HEK293 (cell line): ENCODE data around the gene C7orf57.

Experiments used
- CTCF ChIA-PET: fragments of 350-600 bp; formaldehyde crosslinking; extraction: SDS; loops from one replicate; lab custom pipeline; 2021; ENCODE audit warnings: antibody characterized with exemption; lab: Yijun Ruan, JAX
- POLR2A ChIA-PET: fragments of 300-600 bp; formaldehyde crosslinking; extraction: SDS; loops from one replicate; lab custom pipeline; 2020; ENCODE audit warnings: antibody characterized with exemption, inconsistent platforms; lab: Yijun Ruan, JAX
- H3K27ac ChIP-seq: fragments of 200-500 bp; sonication (Bioruptor generic); 2 replicates; pipeline ENCODE4 v1.5.1; 2014; ENCODE audit warnings: low read depth, low read length, control low read depth, inconsistent platforms; ENCODE audit errors: extremely low read depth
- H3K36me3 ChIP-seq, 2 experiments: fragments of 200-500 bp in 1 of 2; sonication (Bioruptor generic) in 1 of 2; 1 replicate in 1 of 2; 2 replicates in 1 of 2; pipeline ENCODE4 v1.5.1; 2014 to 2017; ENCODE audit warnings: inconsistent platforms in 2 of 2, low read length in 2 of 2; ENCODE audit not compliant: control insufficient read depth in 2 of 2, insufficient read depth in 1 of 2
- H3K4me1 ChIP-seq: fragments of 200-500 bp; sonication (Bioruptor generic); 2 replicates; pipeline ENCODE4 v1.5.1; 2014; ENCODE audit warnings: mild to moderate bottlenecking, low read length, inconsistent platforms; ENCODE audit not compliant: control insufficient read depth, insufficient read depth
- H3K4me3 ChIP-seq: 2 replicates; pipeline ENCODE4 v1.5.1; 2011; ENCODE audit warnings: low read depth, mild to moderate bottlenecking, control low read depth, low read length, moderate library complexity
- H3K9me3 ChIP-seq: fragments of 200-500 bp; sonication (Bioruptor generic); 2 replicates; pipeline ENCODE4 v1.5.1; 2014; ENCODE audit warnings: low read depth, low read length, inconsistent platforms; ENCODE audit not compliant: control insufficient read depth, insufficient read depth
- EGR2 ChIP-seq: fragments of 450-650 bp; formaldehyde crosslinking; IDR thresholded peaks from 2 replicates; pipeline ENCODE4 v1.5.1; 2016; ENCODE audit warnings: low read depth, missing biosample characterization, missing genetic modification characterization
- GLI4 ChIP-seq: fragments of 450-650 bp; formaldehyde crosslinking; IDR thresholded peaks from 2 replicates; pipeline ENCODE4 v1.5.1; 2016; ENCODE audit warnings: missing biosample characterization, missing genetic modification characterization
- KLF16 ChIP-seq: fragments of 450-650 bp; formaldehyde crosslinking; IDR thresholded peaks from 2 replicates; pipeline ENCODE4 v1.5.1; 2017; ENCODE audit warnings: missing biosample characterization, missing genetic modification characterization
- KLF9 ChIP-seq: fragments of 450-650 bp; formaldehyde crosslinking; IDR thresholded peaks from 2 replicates; pipeline ENCODE4 v1.5.1; 2016; ENCODE audit warnings: missing biosample characterization, missing genetic modification characterization, low read depth
- MEIS1 ChIP-seq: sonication (generic); formaldehyde crosslinking; IDR thresholded peaks from 2 replicates; pipeline ENCODE4 v1.8.1; 2022; ENCODE audit warnings: missing genetic modification reagents, mild to moderate bottlenecking, borderline replicate concordance
- MZF1 ChIP-seq: fragments of 450-650 bp; formaldehyde crosslinking; IDR thresholded peaks from 2 replicates; pipeline ENCODE4 v1.5.1; 2017; ENCODE audit warnings: missing biosample characterization, missing genetic modification characterization, borderline replicate concordance
- SCRT2 ChIP-seq: fragments of 450-650 bp; formaldehyde crosslinking; IDR thresholded peaks from 2 replicates; pipeline ENCODE4 v1.5.1; 2016; ENCODE audit warnings: missing biosample characterization, missing genetic modification characterization
- SETDB1 ChIP-seq: IDR thresholded peaks from one replicate; pipeline ENCODE4 v1.6.1; 2017; ENCODE audit warnings: mild to moderate bottlenecking, low read length, moderate library complexity, mixed read lengths; ENCODE audit not compliant: insufficient read length
- SP3 ChIP-seq: fragments of 450-650 bp; formaldehyde crosslinking; IDR thresholded peaks from 2 replicates; pipeline ENCODE4 v1.5.1; 2016; ENCODE audit warnings: missing biosample characterization, missing genetic modification characterization
- ZBTB20 ChIP-seq: fragments of 450-650 bp; formaldehyde crosslinking; IDR thresholded peaks from 2 replicates; pipeline ENCODE4 v1.5.1; 2016; ENCODE audit warnings: missing biosample characterization, missing genetic modification characterization
- ZEB2 ChIP-seq: fragments of 450-650 bp; formaldehyde crosslinking; IDR thresholded peaks from 2 replicates; pipeline ENCODE4 v1.5.1; 2016; ENCODE audit warnings: missing biosample characterization, missing genetic modification characterization
- ZFP41 ChIP-seq: fragments of 450-650 bp; formaldehyde crosslinking; IDR thresholded peaks from 2 replicates; pipeline ENCODE4 v1.5.1; 2016; ENCODE audit warnings: missing biosample characterization, missing genetic modification characterization, borderline replicate concordance
- ZNF146 ChIP-seq: fragments of 450-650 bp; formaldehyde crosslinking; IDR thresholded peaks from 2 replicates; pipeline ENCODE4 v1.5.1; 2016; ENCODE audit warnings: missing biosample characterization, missing genetic modification characterization
- ZNF157 ChIP-seq: fragments of 450-650 bp; formaldehyde crosslinking; IDR thresholded peaks from 2 replicates; pipeline ENCODE4 v1.5.1; 2016; ENCODE audit warnings: missing biosample characterization, missing genetic modification characterization
- ZNF335 ChIP-seq: fragments of 450-650 bp; formaldehyde crosslinking; conservative IDR thresholded peaks from 2 replicates; pipeline ENCODE4 v1.5.1; 2016; ENCODE audit warnings: missing biosample characterization, missing genetic modification characterization
- ZNF366 ChIP-seq: fragments of 450-650 bp; formaldehyde crosslinking; conservative IDR thresholded peaks from 2 replicates; pipeline ENCODE4 v1.5.1; 2016; ENCODE audit warnings: missing biosample characterization, missing genetic modification characterization
- ZNF433 ChIP-seq: fragments of 450-650 bp; formaldehyde crosslinking; IDR thresholded peaks from 2 replicates; pipeline ENCODE4 v1.5.1; 2016; ENCODE audit warnings: missing biosample characterization, missing genetic modification characterization, low read depth
- ZNF514 ChIP-seq: fragments of 450-650 bp; formaldehyde crosslinking; IDR thresholded peaks from 2 replicates; pipeline ENCODE4 v1.5.1; 2016; ENCODE audit warnings: missing biosample characterization, missing genetic modification characterization
- ZNF623 ChIP-seq: fragments of 450-650 bp; formaldehyde crosslinking; IDR thresholded peaks from 2 replicates; pipeline ENCODE4 v1.5.1; 2016; ENCODE audit warnings: missing biosample characterization, missing genetic modification characterization
- ZNF645 ChIP-seq: fragments of 450-650 bp; formaldehyde crosslinking; IDR thresholded peaks from 2 replicates; pipeline ENCODE4; 2016; ENCODE audit warnings: missing biosample characterization, missing genetic modification characterization
- ZNF76 ChIP-seq: fragments of 450-650 bp; formaldehyde crosslinking; IDR thresholded peaks from 2 replicates; pipeline ENCODE4; 2016; ENCODE audit warnings: low read depth, missing biosample characterization, missing genetic modification characterization, borderline replicate concordance
- ZXDB ChIP-seq: fragments of 450-650 bp; formaldehyde crosslinking; IDR thresholded peaks from 2 replicates; pipeline ENCODE4 v1.5.1; 2016; ENCODE audit warnings: missing biosample characterization, missing genetic modification characterization
- TF ChIP-seq, protein P1 (sequence below): fragments of 450-650 bp; formaldehyde crosslinking; IDR thresholded peaks from 2 replicates; pipeline ENCODE4 v1.5.1; 2017; ENCODE audit warnings: missing biosample characterization, missing genetic modification characterization
- TF ChIP-seq, protein P2 (sequence below): fragments of 450-650 bp; formaldehyde crosslinking; conservative IDR thresholded peaks from 2 replicates; pipeline ENCODE4 v1.5.1; 2016; ENCODE audit warnings: low read depth, missing biosample characterization, missing genetic modification characterization

Gene C7orf57

GRCh38 chr7:47990592-47990991 is 44.8 kb upstream of the C7orf57 start:
- POLR2A ChIA-PET: interaction anchor here (1.3 kb wide), 1 partner anchor 102 kb away, joined by 3 read pairs; no protein-coding TSS in a partner anchor

GRCh38 chr7:47991270-47991669 is 44.1 kb upstream of the C7orf57 start:
- Histone ChIP-seq H3K9me3 (no peaks in the 10 kb centered on the region), H3K36me3 (no peaks in the 10 kb centered on the region), H3K4me1 (no peaks in the 10 kb centered on the region), H3K4me3 (no peak overlapping the region), H3K27ac (no peak overlapping the region)
- TF ChIP-seq ZNF366 (tag by site-specific recombination) (no peak), SCRT2 (tag by site-specific recombination) (no peak), ZNF335 (tag by site-specific recombination) (peak; percentile 76), ZNF76 (tag by site-specific recombination) (no peak)
- ChIA-PET POLR2A (interaction anchor here (1.3 to 1.5 kb wide), 2 partner anchors 97 to 119 kb away, joined by 11 to 13 read pairs; partner anchors contain the start of gene UPP1), CTCF (interaction anchor here (0.6 to 4.9 kb wide), 14 partner anchors 9 to 1785 kb away, joined by 3 to 88 read pairs (median 6); no protein-coding TSS in a partner anchor)

More at GRCh38 chr7:47990592-47990991, 44.8 kb upstream of the C7orf57 start:
- CTCF ChIA-PET: interaction anchor here (0.7 to 4.9 kb wide), 6 partner anchors 46 to 164 kb away, joined by 3 to 88 read pairs (median 6); no protein-coding TSS in a partner anchor
- H3K27ac ChIP-seq: no peak overlapping the region
- H3K4me3 ChIP-seq: no peak overlapping the region
- no peaks in the 10 kb centered on the region for H3K36me3 ChIP-seq
- no peak for TF ChIP-seq ZFP41 (tag by site-specific recombination)
- peak; percentile 45; the same call in 1 of the 2 replicates for TF ChIP-seq ZNF146 (tag by site-specific recombination)
- no peaks in the 10 kb centered on the region for H3K9me3 ChIP-seq
- no peaks in the 10 kb centered on the region for H3K4me1 ChIP-seq

- H3K27ac ChIP-seq: no peak overlapping the region
- no peaks in the 10 kb centered on the region for H3K36me3 ChIP-seq
- ChIA-PET CTCF (interaction anchor here (0.5 to 4.9 kb wide), 21 partner anchors 9 to 1785 kb away, joined by 3 to 88 read pairs (median 4); partner anchors contain the start of gene UPP1), POLR2A (interaction anchor here (1.0 to 1.5 kb wide), 3 partner anchors 97 to 118 kb away, joined by 3 to 13 read pairs (median 11); partner anchors contain the start of gene UPP1)
- H3K4me1 ChIP-seq: no peaks in the 10 kb centered on the region
- no peaks in the 10 kb centered on the region for H3K9me3 ChIP-seq
- peak overlapping the region; percentile 18 for H3K4me3 ChIP-seq
- TF ChIP-seq SETDB1 (no peak), ZNF514 (tag by site-specific recombination) (no peak), KLF16 (tag by site-specific recombination) (0 out of 2 replicates have a peak, but pooled peaks have one; percentile 25), ZNF157 (tag by site-specific recombination) (no peak), MZF1 (no peak), ZXDB (tag by site-specific recombination) (peak; percentile 36; the same call in 1 of the 2 replicates), EGR2 (peak; percentile 74), ZNF645 (tag by site-specific recombination) (no peak), ZBTB20 (tag by site-specific recombination) (peak; percentile 29), SP3 (tag by site-specific recombination) (peak; percentile 66), KLF9 (tag by site-specific recombination) (0 out of 2 replicates have a peak, but pooled peaks have one; percentile 32), ZNF623 (tag by site-specific recombination) (no peak), MEIS1 (CRISPR knock-in tag) (no peak), GLI4 (tag by site-specific recombination) (no peak), ZNF433 (tag by site-specific recombination) (no peak), ZEB2 (no peak)
- TF ChIP-seq, protein P1, sequence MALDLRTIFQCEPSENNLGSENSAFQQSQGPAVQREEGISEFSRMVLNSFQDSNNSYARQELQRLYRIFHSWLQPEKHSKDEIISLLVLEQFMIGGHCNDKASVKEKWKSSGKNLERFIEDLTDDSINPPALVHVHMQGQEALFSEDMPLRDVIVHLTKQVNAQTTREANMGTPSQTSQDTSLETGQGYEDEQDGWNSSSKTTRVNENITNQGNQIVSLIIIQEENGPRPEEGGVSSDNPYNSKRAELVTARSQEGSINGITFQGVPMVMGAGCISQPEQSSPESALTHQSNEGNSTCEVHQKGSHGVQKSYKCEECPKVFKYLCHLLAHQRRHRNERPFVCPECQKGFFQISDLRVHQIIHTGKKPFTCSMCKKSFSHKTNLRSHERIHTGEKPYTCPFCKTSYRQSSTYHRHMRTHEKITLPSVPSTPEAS: no peak
- TF ChIP-seq, protein P2, sequence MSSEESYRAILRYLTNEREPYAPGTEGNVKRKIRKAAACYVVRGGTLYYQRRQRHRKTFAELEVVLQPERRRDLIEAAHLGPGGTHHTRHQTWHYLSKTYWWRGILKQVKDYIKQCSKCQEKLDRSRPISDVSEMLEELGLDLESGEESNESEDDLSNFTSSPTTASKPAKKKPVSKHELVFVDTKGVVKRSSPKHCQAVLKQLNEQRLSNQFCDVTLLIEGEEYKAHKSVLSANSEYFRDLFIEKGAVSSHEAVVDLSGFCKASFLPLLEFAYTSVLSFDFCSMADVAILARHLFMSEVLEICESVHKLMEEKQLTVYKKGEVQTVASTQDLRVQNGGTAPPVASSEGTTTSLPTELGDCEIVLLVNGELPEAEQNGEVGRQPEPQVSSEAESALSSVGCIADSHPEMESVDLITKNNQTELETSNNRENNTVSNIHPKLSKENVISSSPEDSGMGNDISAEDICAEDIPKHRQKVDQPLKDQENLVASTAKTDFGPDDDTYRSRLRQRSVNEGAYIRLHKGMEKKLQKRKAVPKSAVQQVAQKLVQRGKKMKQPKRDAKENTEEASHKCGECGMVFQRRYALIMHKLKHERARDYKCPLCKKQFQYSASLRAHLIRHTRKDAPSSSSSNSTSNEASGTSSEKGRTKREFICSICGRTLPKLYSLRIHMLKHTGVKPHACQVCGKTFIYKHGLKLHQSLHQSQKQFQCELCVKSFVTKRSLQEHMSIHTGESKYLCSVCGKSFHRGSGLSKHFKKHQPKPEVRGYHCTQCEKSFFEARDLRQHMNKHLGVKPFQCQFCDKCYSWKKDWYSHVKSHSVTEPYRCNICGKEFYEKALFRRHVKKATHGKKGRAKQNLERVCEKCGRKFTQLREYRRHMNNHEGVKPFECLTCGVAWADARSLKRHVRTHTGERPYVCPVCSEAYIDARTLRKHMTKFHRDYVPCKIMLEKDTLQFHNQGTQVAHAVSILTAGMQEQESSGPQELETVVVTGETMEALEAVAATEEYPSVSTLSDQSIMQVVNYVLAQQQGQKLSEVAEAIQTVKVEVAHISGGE: peak; percentile 30; the same call in 1 of the 2 replicates
Observed at GRCh38 chr7:47991741-47992311, 43.5 kb upstream of the C7orf57 start.
